CD4-positive, alpha-beta T cell treated with Interleukin-12 subunit alpha and Interleukin-12 subunit beta, for 1 hour (primary cell): ENCODE results near the gene KATNB1.
"Not testable (repeated sequence)": the region's sequence is repeated elsewhere in the genome, so short reads cannot be mapped to it uniquely, and the experiment has no call there.

Source experiments
- DNase-seq: peaks from one replicate; pipeline ENCODE4 v3.0.0-alpha.2; 2020

Gene KATNB1

GRCh38 chr16:57726433-57726947 is 9.1 kb upstream of the KATNB1 start:
- no peak for DNase-seq

DNA sequence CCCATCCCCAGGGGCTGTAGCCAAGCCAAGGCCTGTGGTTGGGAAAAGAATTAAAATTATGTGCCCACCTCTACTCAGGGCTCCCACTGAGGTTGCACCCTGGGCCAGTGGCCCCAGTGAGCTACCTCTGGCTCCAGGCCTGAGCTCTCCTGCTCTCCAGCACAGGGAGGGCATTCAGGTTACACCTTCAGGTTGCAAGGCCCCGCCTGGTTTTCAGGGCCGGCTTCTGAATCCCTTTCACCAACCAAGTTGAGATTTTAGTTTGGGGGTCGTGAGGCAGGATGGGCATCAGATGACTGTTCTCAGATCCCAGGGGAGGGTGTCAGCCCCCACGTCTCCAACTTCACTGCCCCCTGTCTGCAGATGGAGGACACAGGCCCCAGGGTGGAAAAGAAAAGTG is 8.0 kb upstream of the KATNB1 start:
- no peak for DNase-seq

DNA sequence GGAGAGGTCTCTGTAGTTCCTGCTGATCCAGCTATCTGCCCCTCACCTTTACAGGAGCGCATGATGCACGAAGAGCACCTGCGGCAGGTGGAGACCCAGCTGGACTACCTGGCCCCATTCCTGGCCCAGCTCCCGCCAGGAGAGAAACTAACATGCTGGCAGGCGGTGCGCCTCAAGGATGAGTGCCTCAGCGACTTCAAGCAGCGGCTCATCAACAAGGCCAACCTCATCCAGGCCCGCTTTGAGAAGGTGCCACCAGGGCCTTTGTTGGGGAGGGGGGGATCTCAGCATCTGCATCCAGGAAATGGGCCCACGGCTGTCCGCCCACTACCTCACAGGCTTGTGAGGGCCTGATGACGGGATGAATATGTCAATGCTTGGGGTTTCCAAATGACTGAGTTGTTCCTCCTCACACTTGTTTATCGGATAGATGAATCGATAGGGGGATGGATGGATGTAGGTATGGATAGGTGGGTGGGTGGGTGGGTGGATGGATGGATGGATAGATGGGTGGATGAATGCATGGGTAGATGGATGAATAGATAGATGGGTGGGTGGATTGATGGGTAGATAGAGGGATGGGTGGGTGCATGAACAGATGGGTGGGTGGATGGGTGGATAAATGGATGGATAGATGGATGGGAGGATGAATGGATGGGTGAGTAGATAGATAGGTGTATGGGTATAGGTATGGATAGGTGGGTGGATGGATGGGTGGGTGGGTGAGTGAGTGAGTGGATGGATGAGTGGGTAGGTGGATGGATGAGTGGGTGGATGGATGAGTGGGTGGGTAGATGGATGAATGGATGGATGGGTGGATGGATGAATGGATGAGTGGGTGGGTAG is 7.0 kb upstream of the KATNB1 start:
- DNase-seq = no peak

GRCh38 chr16:57729182-57729484 is 6.4 kb upstream of the KATNB1 start:
- no peak for DNase-seq

DNA sequence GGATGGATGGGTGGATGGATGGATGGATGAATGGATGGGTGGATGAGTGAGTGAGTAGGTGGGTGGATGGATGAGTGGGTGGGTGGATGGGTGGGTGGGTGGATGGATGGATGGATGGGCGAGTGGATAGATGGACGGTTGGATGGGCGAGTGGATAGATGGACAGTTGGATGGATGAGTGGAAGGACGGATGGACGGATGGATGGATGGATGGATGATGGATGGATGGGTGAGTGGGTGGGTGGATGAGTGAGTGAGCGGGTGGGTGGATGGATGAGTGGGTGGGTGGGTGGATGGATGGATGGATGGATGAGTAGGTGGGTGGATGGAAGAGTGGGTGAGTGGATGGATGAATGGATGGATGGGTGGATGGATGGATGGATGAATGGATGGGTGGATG is 5.7 kb upstream of the KATNB1 start:
- not testable (repeated sequence) for DNase-seq

DNA sequence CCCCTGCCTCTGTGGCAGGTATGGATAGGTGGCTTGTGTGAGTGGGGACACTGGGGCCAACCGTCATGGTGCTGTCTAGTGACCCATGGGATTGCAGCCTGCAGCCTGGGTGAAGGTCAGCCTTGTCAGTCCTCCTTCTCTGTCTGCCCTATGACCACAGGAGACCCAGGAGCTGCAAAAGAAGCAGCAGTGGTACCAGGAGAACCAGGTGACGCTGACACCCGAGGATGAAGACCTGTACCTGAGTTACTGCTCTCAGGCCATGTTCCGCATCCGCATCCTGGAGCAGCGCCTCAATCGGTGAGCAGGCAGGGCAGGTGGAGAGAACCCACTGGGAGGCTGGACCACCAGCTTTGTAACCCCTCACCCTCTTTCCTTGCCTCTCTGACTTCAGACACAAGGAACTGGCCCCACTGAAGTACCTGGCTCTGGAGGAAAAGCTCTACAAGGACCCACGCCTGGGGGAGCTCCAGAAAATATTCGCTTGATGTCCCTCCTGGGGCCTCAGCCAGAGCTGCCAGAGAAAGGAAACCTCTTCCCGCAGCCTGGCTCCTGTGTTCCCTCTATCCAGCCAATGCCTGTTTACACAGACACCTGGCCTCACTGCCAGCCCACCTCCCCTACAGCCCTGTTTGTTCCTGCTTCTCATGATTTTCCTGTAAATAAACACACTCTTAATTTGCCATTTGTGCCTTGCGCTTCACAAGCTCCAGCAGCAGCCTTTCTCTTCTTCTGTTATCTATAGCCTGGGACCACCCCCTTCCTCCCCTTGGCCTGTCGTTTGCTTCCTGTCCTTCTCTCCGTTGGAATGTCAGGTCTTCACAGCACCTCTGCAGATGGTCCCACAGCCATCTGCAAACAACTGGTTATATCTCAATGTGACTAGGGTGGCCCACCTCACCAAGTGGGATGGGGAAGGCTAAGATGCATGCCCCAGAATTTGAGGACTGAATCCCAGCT is 4.5 kb upstream of the KATNB1 start:
- DNase-seq = no peak

GRCh38 chr16:57732037-57732436 is 3.5 kb upstream of the KATNB1 start:
- no peak for DNase-seq

GRCh38 chr16:57732714-57733113 is 2.9 kb upstream of the KATNB1 start:
- DNase-seq = no peak

GRCh38 chr16:57734308-57734924 is 1.2 kb upstream of the KATNB1 start:
- no peak for DNase-seq

DNA sequence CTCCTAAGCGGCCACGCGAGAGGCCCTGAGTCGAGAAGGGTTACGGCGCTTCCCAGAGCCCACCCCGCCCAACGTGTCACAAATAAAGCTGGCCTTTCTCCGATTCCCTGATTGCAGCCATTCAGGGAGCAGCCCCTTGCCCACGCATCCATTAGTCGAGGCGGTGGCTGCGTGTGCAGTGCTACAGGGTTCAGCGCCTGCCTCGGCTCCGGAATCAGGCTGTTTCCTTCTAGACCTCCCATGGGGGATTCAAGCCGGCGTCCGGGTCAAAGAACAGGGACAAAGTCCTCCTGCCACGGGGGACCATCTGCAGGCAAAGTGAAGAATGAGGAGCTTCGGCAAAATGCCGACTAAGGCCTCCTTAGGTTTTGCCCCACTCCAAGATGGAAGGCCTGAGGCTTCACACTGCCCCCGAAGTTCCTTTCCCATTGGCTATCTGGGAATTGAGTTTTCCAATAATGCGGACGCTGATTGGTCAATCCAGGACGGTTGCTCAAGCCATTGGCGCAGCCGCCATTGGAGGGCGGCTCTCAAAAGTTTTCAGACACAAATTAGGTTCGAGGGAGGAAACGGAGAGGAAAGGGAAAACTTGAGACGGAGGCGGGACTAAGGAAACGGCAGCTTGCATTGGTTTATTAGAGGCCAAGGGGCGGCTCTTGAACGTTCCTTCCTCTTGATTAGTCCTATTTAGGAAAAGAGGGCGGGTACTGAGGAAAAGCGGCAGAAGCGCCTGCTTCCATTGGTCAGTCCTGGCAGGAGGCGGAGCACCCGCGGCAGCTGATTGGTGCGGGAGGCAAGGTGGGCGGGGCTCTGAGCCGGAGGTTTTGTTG is 430 bp upstream of the KATNB1 start:
- DNase-seq = peak; percentile 99

DNA sequence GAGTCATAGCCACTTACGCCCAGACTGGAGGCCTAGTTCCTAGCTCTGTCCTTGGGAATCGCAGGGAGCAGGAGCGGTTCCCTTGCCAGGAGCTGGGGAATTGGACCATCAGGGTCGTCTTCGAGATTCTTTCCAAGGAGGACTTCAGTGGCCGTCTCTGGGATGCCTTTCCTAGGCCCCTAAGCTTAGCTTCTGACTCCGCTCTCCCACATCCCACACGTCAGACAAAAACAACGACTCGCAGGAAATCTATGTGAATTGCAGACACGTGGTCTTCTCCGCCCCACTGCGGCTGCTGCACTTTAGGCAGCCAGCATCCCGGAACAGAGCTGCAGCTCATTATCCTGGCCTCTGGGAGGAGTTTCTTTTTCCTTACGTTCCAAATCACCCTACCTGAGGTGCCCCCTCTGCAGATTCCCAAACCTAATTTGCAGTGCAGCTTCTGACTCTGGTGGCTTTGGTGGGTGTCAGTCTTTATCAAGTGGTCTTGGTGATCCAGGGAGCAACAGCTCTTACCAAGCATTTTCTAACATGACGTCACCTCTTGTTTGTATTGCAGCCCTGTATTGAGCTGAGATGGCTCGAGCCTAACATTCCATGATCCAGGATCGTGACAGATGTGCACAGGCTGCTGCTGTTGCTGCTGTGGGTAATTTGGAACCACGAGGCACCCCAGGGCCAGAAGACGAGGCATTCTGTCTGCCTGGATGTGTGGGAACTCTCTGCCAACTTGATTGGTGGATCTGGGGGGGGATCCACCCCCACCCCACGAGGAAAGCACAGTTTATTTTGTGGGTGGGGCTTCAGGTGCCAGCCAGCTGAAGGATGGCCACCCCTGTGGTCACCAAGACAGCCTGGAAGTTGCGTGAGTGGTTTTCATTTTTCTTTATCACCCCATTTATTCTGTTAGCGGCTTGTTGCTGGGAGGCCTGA is 1.1 kb downstream of the KATNB1 start:
- peak; percentile 57 for DNase-seq

DNA sequence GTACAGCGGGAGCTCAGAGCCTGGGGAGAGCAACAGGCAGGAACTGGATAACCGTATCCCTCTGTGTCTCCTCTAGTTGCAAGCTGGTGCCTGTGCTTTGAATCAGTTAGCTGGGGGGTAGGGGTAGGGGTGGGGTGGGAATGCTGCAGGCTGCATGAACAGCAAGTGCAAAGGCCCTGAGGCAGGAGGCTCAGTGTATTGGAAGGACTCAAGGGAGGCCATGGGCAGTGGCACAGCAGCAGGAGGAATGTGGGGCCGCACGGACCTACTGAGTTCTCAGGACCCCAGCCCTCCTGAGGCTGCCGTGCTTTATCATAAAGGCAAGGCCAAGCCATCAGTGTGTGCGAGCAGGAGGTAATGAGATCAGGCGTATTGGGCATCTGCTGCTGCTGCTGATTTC is 3.3 kb downstream of the KATNB1 start:
- DNase-seq = no peak

DNA sequence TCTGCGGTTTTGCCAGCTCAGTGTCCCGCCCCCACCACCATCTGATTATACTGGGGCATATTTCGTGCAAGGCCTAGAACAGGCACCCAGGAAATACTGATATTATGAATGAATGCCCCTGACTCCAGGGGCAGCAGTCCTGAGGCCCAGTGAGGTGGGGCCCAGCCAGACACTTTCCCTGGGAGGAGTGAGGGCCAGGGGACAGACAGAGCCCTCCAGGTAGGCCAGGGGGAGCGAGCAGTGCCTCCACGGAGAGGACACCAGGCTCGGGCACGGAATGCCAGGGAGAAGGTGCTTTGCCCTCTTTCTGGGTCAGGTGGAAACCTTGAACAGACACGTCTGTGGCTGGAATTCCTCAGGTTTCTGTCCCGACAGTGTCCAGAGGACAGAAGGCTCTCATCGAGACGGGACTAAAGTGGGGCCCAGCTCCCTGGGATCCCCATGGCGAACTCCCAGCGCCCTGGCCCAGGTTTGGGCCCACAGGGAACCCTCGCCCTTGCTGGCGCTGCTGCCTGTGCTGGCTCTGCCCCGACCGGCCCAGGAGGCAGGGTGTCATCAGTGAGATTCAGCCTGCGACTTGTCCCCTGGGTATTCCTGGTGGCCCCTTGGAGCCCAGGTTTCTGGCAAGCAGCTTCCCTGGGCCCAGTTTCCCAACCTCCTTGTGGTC is 4.3 kb downstream of the KATNB1 start:
- no peak for DNase-seq

- no peak for DNase-seq
Measured at GRCh38 chr16:57740423-57741071, 5.0 kb downstream of the KATNB1 start.

DNA sequence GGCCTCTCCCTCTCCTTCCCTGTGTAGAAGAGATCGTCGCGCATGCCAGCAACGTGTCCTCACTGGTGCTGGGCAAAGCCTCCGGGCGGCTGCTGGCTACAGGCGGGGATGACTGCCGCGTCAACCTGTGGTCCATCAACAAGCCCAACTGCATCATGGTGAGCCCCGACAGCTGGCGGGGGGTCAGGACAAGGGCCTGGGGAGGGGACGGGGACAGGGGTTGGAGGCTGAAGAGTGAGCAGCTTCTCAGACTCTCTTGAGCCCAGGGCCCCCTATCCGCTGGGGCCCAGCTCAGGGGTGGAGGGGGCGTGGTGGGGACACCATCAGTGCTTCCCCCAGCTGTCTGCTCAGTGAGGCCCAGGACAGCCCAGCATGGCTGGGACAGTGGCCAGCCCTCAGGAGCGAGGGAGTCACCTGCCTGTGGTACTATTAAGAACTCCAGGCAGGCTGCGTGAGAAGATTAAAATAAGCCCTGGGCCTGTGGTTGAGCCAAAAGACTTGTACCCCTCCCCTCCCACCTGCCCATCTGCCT is 6.2 kb downstream of the KATNB1 start:
- DNase-seq = no peak

DNA sequence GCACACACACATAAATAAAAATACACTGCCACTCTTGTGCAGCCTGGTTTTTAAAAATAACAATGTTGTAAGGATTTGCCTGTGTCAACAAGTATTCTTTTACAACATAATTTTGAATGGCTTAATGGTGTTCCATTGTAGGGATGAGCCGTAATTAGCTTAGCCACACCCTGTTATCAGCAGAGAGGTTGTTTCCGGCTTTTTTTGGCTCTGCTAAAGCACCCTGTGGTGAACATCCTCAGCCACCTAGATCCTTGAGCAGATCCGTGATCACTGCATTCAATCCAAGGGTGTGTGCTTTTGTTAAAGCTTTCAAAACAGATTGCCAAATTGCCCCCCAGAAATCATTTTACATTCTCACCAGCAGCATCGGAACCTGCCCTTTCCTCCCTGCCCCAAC is 7.0 kb downstream of the KATNB1 start:
- DNase-seq = no peak

DNA sequence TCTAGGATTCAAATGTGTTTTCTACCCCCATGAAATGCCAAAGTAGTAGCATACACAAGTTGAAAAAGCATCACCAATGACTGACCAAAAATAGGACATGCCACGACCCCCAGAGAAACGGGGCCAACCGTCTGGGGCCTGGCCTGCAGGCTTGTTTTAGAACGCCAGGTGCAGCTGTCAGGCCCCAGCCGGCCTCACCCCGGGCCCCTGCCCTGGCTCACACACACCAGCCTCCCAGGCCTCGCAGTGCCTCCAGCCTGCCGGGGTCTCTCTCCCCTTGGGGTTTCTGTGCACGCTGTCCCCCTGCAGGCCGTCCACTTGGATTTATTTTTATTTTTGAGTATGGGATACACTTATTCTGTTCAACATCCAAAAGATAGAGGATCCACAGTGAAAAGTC is 7.9 kb downstream of the KATNB1 start:
- DNase-seq = no peak

DNA sequence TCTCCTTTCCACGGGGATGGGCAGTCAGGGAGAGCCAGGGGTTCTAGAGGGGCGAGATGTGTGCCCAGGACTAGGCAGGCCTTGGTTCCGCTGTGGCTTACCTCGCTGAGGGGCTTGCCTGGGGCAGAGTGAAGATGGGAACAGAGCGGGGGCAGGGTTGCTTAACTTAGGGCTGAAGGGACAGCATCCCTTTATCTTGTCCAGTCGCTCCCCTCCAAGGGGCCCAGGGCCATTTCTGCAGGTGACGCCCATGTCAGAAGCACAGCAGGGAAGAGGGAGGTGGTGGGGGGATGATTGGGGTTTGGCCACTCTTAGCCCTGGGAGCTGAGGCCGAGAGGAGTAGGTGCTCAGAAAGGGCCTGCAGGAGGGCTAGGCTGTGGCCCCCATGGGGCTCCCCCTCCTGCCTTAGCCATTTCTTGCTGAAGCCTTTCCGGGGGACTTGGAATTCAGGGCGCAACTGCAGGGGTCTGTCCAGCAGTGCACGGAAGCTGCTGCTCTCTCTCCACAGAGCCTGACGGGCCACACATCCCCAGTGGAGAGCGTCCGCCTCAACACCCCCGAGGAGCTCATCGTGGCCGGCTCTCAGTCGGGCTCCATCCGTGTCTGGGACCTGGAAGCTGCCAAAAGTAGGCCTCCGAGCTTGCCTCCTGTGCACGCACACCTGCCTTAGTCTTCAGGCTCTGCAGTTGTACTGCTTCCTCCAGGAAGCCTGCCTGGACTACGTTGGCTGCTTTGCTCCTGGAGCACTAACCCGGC is 8.5 kb downstream of the KATNB1 start:
- no peak for DNase-seq

- DNase-seq = no peak
Measured at GRCh38 chr16:57744642-57744903, 9.0 kb downstream of the KATNB1 start.
